Occipital lobe (tissue), 1 donor: ENCODE data around the gene TMEM182. TPM values are rescaled to one million over a fixed set of nuclear protein-coding genes. Genes with fewer than 3 reads are reported as not detected.

Experiments
- total RNA-seq: library from RNA; depleted of rRNA; stranded (reverse); fragments of >200 nt; gene quantifications from one replicate; pipeline ENCODE4 v1.2.3, GENCODE V29; 2014

Gene TMEM182
- total RNA-seq, 1 donor from 2014 or later = 3.6 TPM

Other genes starting within 250 kb of the TMEM182 start
- gene SLC9A2, start 142.5 kb upstream of the TMEM182 start, total RNA-seq = 2.0 TPM